ENCODE measurements around the gene NCKAP5. TPM values are rescaled to one million over a fixed set of nuclear protein-coding genes. Genes with fewer than 3 reads are reported as not detected.

NCKAP5 gene
- total RNA-seq, 2 experiments from 2014 or later: not detected

DNA sequence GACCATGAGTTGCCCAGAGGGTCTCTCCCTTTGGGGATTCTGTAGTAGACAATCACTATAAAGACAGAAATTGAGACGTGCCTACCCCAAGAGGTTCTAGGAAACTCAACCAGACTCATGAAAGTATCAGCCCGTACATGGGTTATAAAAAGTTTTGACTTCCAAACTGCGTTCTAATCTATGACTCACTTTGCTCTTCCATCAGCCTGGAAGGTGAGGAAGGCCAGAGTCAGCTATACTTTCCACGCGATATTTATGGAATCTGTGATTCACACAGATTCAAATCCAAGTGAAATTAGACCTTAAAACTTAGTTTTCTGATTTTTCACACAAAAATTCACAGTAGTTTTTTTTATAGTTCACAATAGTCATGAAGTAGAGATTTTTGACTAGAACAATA, 890.6 kb downstream of the NCKAP5 start:
- no peak for DNase-seq
- ATAC-seq (ENCODE audit: low read depth): no peak
- H3K4me3 Mint-ChIP-seq: no peak overlapping the region

GRCh38 chr2:132676999-132677398, 891.3 kb downstream of the NCKAP5 start:
- Mint-ChIP-seq H3K4me1 (no peaks in the 10 kb centered on the region), H3K27me3 (peaks cover 8% of the 10 kb centered on the region), H3K4me3 (no peak overlapping the region), H3K36me3 (no peaks in the 10 kb centered on the region), H3K9me3 (no peaks in the 10 kb centered on the region), H3K27ac (no peak overlapping the region)
- POLR2A ChIA-PET: no interaction called here
- ATAC-seq (ENCODE audit: low read depth) (no peak), DNase-seq (no peak)

More for the DNA sequence above, 890.6 kb downstream of the NCKAP5 start:
- H3K27ac Mint-ChIP-seq: no peak overlapping the region
- H3K9me3 Mint-ChIP-seq: no peaks in the 10 kb centered on the region
- POLR2A ChIA-PET: no interaction called here
- no peaks in the 10 kb centered on the region for H3K36me3 Mint-ChIP-seq
- no peaks in the 10 kb centered on the region for H3K4me1 Mint-ChIP-seq
- H3K27me3 Mint-ChIP-seq: peaks cover 6% of the 10 kb centered on the region

GRCh38 chr2:132671151-132671835, 897.0 kb downstream of the NCKAP5 start:
- POLR2A ChIA-PET: no interaction called here
- H3K27me3 Mint-ChIP-seq: peaks cover 38% of the 10 kb centered on the region
- H3K4me1 Mint-ChIP-seq: no peaks in the 10 kb centered on the region
- ATAC-seq (ENCODE audit: low read depth): no peak
- H3K36me3 Mint-ChIP-seq: peaks cover 2% of the 10 kb centered on the region
- DNase-seq: no peak
- no peaks in the 10 kb centered on the region for H3K9me3 Mint-ChIP-seq
- peak overlapping the region; percentile 61 for H3K27ac Mint-ChIP-seq
- no peak overlapping the region for H3K4me3 Mint-ChIP-seq

GRCh38 chr2:132670496-132671150, 897.6 kb downstream of the NCKAP5 start:
- H3K27ac Mint-ChIP-seq: peak overlapping the region; percentile 61
- peaks cover 35% of the 10 kb centered on the region for H3K27me3 Mint-ChIP-seq
- H3K9me3 Mint-ChIP-seq: no peaks in the 10 kb centered on the region
- ATAC-seq (ENCODE audit: low read depth): no peak
- no peaks in the 10 kb centered on the region for H3K4me1 Mint-ChIP-seq
- POLR2A ChIA-PET: no interaction called here
- peaks cover 2% of the 10 kb centered on the region for H3K36me3 Mint-ChIP-seq
- DNase-seq: no peak
- no peak overlapping the region for H3K4me3 Mint-ChIP-seq

DNA sequence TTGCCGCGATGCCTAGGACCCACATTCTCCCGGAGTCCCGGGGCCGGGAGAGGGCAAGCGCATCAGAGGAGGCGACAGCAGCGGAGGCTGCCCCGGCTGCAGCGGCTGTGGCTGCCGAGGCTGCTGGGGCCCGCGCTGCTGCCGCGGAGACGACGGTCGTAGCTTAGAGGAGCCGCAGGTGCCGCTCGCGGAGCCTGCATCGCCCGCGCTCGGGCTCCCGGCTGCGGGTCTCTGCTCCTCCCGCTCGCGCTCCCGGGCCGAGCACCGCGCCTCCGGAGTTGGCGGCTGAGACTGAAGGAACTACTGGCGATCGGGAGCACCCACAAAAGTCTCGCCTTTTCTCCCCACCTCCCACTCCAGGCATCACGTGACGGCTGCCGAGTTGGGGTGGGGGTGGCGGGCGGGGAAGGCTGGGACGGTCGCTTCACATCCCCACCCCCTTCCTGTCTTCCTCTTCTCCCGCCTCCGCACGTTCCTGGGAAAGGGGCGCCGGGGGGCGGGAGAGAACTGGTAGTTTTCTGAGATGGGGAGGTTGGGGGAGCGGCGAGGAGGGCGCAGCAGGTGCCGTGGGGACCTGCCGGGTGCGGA, 898.3 kb downstream of the NCKAP5 start, which contains the start of gene LYPD1:
Gene LYPD1, minus strand, starts transcription at position 298 of the 588 bp plus-strand sequence. Its CDS starts 273 bp downstream, at position 25.
- Mint-ChIP-seq H3K4me1 (no peaks in the 10 kb centered on the region), H3K36me3 (peaks cover 2% of the 10 kb centered on the region), H3K4me3 (no peak within 1 kb of the TSS), H3K27ac (peak within 1 kb of the TSS; percentile 61), H3K9me3 (no peaks in the 10 kb centered on the region), H3K27me3 (peaks cover 35% of the 10 kb centered on the region)
- ATAC-seq (ENCODE audit: low read depth): no peak
- DNase-seq: no peak
- POLR2A ChIA-PET: no interaction called here

GRCh38 chr2:132668987-132669907, 899.0 kb downstream of the NCKAP5 start:
- Mint-ChIP-seq H3K36me3 (peaks cover 2% of the 10 kb centered on the region), H3K27ac (no peak overlapping the region), H3K9me3 (no peaks in the 10 kb centered on the region), H3K4me1 (no peaks in the 10 kb centered on the region), H3K4me3 (no peak overlapping the region), H3K27me3 (peaks cover 35% of the 10 kb centered on the region)
- no peak for ATAC-seq (ENCODE audit: low read depth)
- DNase-seq: no peak
- POLR2A ChIA-PET: no interaction called here

GRCh38 chr2:132668189-132668823, 900.0 kb downstream of the NCKAP5 start:
- ATAC-seq (ENCODE audit: low read depth): no peak
- Mint-ChIP-seq H3K27me3 (peaks cover 35% of the 10 kb centered on the region), H3K4me3 (no peak overlapping the region), H3K9me3 (no peaks in the 10 kb centered on the region), H3K36me3 (peaks cover 2% of the 10 kb centered on the region), H3K4me1 (no peaks in the 10 kb centered on the region), H3K27ac (no peak overlapping the region)
- POLR2A ChIA-PET: no interaction called here
- no peak for DNase-seq

DNA sequence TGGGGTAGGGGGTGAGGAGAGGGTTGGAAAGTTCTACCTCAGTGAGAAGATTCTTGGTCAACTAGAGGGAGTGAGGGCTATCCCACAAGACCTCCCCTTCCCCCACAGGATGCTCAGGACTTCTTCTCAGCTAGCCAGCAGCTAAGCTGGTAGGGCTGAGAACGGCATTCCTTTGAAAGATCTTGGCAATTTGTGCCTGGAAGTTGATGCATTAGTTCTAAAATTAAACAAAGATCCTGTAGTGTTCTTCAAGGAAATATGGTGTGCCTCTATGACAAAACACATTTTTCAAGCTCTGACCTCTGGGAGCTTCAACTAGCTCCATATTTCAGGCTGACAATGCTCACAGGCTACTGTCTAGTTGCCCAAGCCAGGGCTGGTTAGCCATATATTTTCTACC, 900.6 kb downstream of the NCKAP5 start:
- H3K27me3 Mint-ChIP-seq: peaks cover 32% of the 10 kb centered on the region
- H3K27ac Mint-ChIP-seq: no peak overlapping the region
- H3K4me3 Mint-ChIP-seq: no peak overlapping the region
- DNase-seq (no peak), ATAC-seq (ENCODE audit: low read depth) (no peak)
- H3K4me1 Mint-ChIP-seq: no peaks in the 10 kb centered on the region
- peaks cover 2% of the 10 kb centered on the region for H3K36me3 Mint-ChIP-seq
- H3K9me3 Mint-ChIP-seq: no peaks in the 10 kb centered on the region
- POLR2A ChIA-PET: no interaction called here

GRCh38 chr2:132665401-132666140, 902.7 kb downstream of the NCKAP5 start:
- Mint-ChIP-seq H3K9me3 (no peaks in the 10 kb centered on the region), H3K4me3 (no peak overlapping the region), H3K4me1 (no peaks in the 10 kb centered on the region), H3K36me3 (no peaks in the 10 kb centered on the region), H3K27me3 (peaks cover 16% of the 10 kb centered on the region), H3K27ac (no peak overlapping the region)
- no peak for DNase-seq
- no peak for ATAC-seq (ENCODE audit: low read depth)
- POLR2A ChIA-PET: no interaction called here

DNA sequence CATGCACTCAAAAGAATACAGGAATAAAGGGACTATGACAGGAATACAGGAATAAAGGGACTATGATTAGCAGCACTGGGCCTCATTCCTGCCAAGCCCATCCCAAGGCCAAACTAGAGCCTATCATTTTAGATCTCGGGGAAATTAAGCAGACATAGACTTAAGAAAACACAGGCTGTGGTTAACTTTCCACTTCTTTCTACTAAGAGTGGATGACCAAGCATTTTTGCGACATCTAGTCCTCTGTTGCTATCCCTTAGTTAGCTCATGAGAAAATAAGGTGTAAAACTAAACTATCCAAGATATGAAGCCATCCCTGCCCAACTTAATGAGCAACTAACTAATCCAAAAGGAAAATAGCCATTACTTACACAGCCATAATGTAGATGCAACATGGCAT, 904.2 kb downstream of the NCKAP5 start:
- Mint-ChIP-seq H3K27ac (no peak overlapping the region), H3K4me3 (no peak overlapping the region), H3K27me3 (peaks cover 13% of the 10 kb centered on the region), H3K4me1 (no peaks in the 10 kb centered on the region), H3K9me3 (no peaks in the 10 kb centered on the region), H3K36me3 (no peaks in the 10 kb centered on the region)
- DNase-seq: no peak
- no peak for ATAC-seq (ENCODE audit: low read depth)
- POLR2A ChIA-PET: no interaction called here

GRCh38 chr2:132662732-132663131, 905.5 kb downstream of the NCKAP5 start:
- Mint-ChIP-seq H3K9me3 (no peaks in the 10 kb centered on the region), H3K4me3 (no peak overlapping the region), H3K27ac (no peak overlapping the region), H3K4me1 (no peaks in the 10 kb centered on the region), H3K27me3 (peaks cover 1% of the 10 kb centered on the region), H3K36me3 (no peaks in the 10 kb centered on the region)
- no peak for DNase-seq
- POLR2A ChIA-PET: no interaction called here
- no peak for ATAC-seq (ENCODE audit: low read depth)

GRCh38 chr2:132659331-132659730, 908.9 kb downstream of the NCKAP5 start:
- Mint-ChIP-seq H3K4me3 (no peak overlapping the region), H3K4me1 (no peaks in the 10 kb centered on the region), H3K36me3 (no peaks in the 10 kb centered on the region), H3K27ac (no peak overlapping the region), H3K9me3 (no peaks in the 10 kb centered on the region), H3K27me3 (no peaks in the 10 kb centered on the region)
- POLR2A ChIA-PET: no interaction called here
- ATAC-seq (ENCODE audit: low read depth) (no peak), DNase-seq (no peak)

Measured in activated naive CD8-positive, alpha-beta T cell treated with anti-CD3 and anti-CD28 coated beads, Interleukin-2, amount 10 ng/mL, durations not matched to agents 7 days and 5 days (primary cell).